ENCODE data around the gene MICALL1.
"Not testable (repeated sequence)": the region's sequence is repeated elsewhere in the genome, so short reads cannot be mapped to it uniquely, and the experiment has no call there.

Gene MICALL1

DNA sequence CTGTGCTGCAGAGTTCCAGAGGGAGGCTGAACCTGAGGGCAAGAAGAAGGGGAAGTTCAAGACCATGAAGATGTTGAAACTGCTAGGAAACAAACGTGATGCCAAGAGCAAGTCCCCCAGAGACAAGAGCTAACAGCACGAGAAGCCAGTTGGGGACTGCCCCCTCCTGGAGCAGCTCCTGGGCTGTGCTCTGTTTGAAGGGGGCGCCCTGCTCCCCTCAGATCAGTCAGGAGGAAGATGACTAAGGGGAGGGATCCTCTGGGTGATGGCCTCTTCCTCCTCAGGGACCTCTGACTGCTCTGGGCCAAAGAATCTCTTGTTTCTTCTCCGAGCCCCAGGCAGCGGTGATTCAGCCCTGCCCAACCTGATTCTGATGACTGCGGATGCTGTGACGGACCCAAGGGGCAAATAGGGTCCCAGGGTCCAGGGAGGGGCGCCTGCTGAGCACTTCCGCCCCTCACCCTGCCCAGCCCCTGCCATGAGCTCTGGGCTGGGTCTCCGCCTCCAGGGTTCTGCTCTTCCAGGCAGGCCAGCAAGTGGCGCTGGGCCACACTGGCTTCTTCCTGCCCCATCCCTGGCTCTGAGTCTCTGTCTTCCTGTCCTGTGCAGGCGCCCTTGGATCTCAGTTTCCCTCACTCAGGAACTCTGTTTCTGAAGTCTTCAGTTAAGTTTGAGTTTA is 34.7 kb downstream of the MICALL1 start:
- Histone ChIP-seq H3K4me3 (ENCODE audit: low read depth, low read length) (no peak overlapping the region), H3K36me3 (peaks cover 11% of the 10 kb centered on the region), H3K9me3 (ENCODE audit: severe bottlenecking) (no peaks in the 10 kb centered on the region), H3K27me3 (ENCODE audit: insufficient read depth, low read depth, severe bottlenecking) (no peaks in the 10 kb centered on the region), H3K27ac (no peak overlapping the region)
- TF ChIP-seq, protein P1, sequence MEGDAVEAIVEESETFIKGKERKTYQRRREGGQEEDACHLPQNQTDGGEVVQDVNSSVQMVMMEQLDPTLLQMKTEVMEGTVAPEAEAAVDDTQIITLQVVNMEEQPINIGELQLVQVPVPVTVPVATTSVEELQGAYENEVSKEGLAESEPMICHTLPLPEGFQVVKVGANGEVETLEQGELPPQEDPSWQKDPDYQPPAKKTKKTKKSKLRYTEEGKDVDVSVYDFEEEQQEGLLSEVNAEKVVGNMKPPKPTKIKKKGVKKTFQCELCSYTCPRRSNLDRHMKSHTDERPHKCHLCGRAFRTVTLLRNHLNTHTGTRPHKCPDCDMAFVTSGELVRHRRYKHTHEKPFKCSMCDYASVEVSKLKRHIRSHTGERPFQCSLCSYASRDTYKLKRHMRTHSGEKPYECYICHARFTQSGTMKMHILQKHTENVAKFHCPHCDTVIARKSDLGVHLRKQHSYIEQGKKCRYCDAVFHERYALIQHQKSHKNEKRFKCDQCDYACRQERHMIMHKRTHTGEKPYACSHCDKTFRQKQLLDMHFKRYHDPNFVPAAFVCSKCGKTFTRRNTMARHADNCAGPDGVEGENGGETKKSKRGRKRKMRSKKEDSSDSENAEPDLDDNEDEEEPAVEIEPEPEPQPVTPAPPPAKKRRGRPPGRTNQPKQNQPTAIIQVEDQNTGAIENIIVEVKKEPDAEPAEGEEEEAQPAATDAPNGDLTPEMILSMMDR (IDR thresholded peaks at IDR 0.05; ENCODE audit: low read depth, low read length) = no peak
- no peak for DNase-seq

DNA sequence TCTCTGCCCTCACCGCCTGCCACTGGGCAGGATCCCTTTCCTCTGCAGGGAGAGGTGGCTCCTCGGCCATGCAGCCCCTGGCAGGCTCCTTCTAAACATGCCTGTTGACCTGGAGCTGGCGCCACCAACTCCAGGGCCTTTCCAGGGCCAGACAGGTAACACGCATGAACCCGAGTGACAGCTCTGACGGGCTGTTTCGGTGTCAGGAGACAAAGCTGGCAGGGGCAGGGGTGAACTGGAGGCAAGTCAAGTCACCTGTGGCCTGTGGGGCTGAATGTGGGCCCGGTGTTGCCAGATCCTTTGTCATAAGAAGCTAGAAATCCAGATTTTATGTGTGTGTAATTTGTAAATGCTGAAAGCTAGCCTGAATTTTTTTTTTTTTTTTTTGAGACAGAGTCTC is 36.0 kb downstream of the MICALL1 start:
- no peak for DNase-seq
- H3K4me3 ChIP-seq (ENCODE audit: low read depth, low read length) = no peak overlapping the region
- TF ChIP-seq, protein P1 (IDR thresholded peaks at IDR 0.05; ENCODE audit: low read depth, low read length) = no peak
- H3K9me3 ChIP-seq (ENCODE audit: severe bottlenecking) = no peaks in the 10 kb centered on the region
- H3K27ac ChIP-seq = no peak overlapping the region
- H3K36me3 ChIP-seq = peaks cover 11% of the 10 kb centered on the region
- no peaks in the 10 kb centered on the region for H3K27me3 ChIP-seq (ENCODE audit: insufficient read depth, low read depth, severe bottlenecking)

DNA sequence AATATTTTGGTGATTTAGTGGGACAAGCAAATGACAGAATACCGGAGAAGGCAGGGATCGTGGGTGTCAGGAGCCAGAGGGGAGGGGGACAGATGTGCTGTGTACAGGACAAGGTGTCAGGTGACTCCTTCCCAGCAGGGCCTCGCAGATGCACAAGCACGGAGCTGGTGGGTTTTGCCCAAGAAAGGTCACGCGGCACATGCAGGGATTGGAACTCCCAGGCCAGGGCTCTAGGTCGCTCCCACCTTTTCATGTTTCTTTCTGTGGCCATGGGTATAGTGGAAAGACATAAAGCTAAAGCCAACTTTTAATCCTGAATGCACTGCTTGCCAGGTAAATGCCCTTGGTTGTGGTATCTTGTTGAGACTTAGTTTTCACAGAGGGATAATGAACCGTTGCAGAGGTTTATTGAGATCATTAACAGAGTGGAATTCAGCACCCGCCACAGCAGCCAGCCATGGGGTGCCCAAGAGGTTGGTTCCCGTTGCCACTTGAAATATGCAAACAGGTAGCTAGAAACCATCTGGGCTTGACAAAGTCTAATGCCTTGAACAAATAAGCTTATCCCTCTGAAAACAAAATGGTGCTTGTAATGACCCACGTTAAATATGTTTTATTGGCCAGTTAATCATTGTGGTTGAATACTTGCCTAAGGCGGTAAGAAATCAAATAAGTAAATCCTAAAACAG is 37.2 kb downstream of the MICALL1 start:
- Histone ChIP-seq H3K4me3 (ENCODE audit: low read depth, low read length) (no peak overlapping the region), H3K9me3 (ENCODE audit: severe bottlenecking) (no peaks in the 10 kb centered on the region), H3K27me3 (ENCODE audit: insufficient read depth, low read depth, severe bottlenecking) (no peaks in the 10 kb centered on the region), H3K27ac (no peak overlapping the region), H3K36me3 (peaks cover 9% of the 10 kb centered on the region)
- no peak for DNase-seq
- TF ChIP-seq, protein P1 (IDR thresholded peaks at IDR 0.05; ENCODE audit: low read depth, low read length) = no peak

DNA sequence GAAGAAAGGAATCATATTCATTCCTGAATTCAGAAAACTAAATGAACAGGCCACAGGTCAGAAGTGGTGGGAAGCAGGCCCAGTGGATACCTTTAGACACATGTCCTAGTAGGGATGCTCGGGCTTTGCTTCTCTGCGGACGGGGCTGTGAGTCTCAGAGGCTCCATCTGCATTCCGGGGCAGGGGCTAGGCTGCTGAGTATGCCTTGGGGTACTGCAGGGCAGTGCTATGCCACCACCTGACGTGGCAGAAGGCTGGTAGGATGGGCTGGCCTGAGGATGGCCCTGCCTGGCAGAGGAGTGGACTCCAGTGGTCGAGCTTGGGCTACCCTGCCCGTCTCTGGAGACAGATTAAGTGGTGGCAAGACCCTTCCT is 37.7 kb downstream of the MICALL1 start:
- Histone ChIP-seq H3K27me3 (ENCODE audit: insufficient read depth, low read depth, severe bottlenecking) (no peaks in the 10 kb centered on the region), H3K27ac (no peak overlapping the region), H3K36me3 (peaks cover 6% of the 10 kb centered on the region), H3K4me3 (ENCODE audit: low read depth, low read length) (no peak overlapping the region), H3K9me3 (ENCODE audit: severe bottlenecking) (no peaks in the 10 kb centered on the region)
- DNase-seq = no peak
- TF ChIP-seq, protein P1 (IDR thresholded peaks at IDR 0.05; ENCODE audit: low read depth, low read length) = no peak

DNA sequence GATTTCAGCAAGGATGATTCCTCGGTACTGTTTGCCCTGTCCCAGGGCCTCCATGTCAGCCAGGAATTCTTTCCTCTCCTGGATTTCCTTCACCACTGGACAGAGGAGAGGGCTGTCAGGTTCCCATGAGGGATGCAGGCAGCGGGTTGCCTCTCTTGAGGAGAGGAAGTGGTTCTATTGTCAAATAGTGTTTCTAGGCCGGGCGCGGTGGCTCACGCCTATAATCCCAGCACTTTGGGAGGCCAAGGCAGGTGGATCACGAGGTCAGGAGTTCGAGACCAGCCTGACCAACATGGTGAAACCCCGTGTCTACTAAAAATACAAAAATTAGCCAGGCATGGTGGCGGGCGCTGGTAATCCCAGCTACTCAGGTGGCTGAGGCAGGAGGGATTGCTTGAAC is 38.3 kb downstream of the MICALL1 start:
- H3K9me3 ChIP-seq (ENCODE audit: severe bottlenecking); H3K27me3 ChIP-seq (ENCODE audit: insufficient read depth, low read depth, severe bottlenecking); DNase-seq; H3K4me3 ChIP-seq (ENCODE audit: low read depth, low read length); H3K36me3 ChIP-seq; H3K27ac ChIP-seq: not testable (repeated sequence)

DNA sequence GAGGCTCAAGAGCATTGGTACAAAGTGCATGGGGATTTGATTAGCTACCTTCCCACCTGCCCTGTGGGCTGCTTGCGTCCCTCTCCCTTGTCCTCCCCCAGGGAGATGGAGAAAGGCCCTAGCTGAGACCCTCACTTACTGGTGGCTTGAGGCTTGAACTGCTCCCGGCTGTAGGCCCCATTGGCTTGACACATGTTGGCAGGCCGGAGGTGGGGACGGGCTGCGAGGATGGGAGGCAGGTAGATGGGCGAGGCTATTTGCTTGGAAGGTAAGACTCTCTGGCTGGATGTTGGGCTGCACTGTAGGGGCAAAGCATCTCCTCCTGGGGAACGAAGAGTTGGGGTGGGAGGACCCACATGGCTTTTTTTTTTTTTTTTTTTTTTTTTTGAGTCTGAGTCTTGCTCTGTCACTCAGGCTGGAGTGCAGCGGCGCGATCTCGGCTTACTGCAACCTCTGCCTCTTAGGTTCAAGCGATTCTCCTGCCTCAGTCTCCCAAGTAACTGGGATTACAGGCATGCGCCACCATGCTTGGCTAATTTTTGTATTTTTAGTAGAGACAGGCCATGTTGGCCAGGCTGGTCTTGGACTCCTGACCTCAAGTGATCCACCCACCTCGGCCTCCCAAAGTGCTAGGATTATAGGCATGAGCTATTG is 41.2 kb downstream of the MICALL1 start:
- not testable (repeated sequence) for H3K27me3 ChIP-seq (ENCODE audit: insufficient read depth, low read depth, severe bottlenecking); DNase-seq; H3K27ac ChIP-seq; H3K36me3 ChIP-seq; H3K9me3 ChIP-seq (ENCODE audit: severe bottlenecking); H3K4me3 ChIP-seq (ENCODE audit: low read depth, low read length)

Data from WERI-Rb-1 (cell line).